HG03175 (cell line): ENCODE data around the gene SASH1.

Experiments used
- ATAC-seq: cut with Tn5 transposase; IDR thresholded peaks from one replicate; pipeline ENCODE4 v1.9.1; 2021; ENCODE audit warnings: mild to moderate bottlenecking, moderate library complexity; ENCODE audit not compliant: unreplicated experiment

Gene SASH1

DNA sequence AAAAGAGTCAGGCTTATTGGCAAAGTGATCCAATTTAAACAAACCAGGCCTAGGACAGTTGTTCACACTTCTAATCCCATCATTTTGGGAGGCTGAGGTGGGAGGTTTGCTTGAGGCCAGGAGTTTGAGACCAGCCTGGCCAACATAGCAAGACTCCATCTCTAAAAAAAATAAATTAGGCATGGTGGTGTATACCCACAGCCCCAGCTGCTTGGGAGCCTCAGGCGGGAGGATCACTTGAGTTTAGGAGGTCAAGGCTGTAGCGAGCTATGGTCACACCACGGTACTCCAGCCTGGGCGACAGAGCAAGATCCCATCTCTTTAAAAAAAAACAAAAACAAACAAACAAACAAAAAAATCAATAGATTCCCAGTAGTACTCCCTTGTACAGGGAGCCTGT is 86.8 kb downstream of the SASH1 start:
- no peak for ATAC-seq

DNA sequence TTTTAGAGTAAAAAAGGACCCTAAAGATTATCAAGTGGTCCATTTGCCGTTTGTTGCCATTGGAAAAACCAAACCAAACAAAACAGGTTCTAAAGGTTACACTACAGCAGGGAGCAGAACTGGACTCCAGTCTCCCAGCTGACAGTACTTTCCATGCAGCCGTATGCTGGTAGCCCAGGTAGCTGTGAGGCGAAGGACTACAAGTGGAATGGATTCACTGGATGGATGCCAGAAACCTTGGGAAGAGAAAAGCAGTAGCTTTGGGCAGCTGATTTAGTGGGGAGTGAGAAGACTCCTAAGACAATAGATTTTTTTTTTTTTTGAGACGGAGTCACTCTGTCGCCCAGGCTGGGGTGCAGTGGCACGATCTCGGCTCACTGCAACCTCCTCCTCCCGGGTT is 88.3 kb downstream of the SASH1 start:
- no peak for ATAC-seq

- ATAC-seq = no peak
Observed at GRCh38 chr6:148431413-148431812, 88.8 kb downstream of the SASH1 start.

- no peak for ATAC-seq
Observed at GRCh38 chr6:148431840-148432239, 89.2 kb downstream of the SASH1 start.

- no peak for ATAC-seq
Observed at GRCh38 chr6:148432462-148433195, 90.0 kb downstream of the SASH1 start.

DNA sequence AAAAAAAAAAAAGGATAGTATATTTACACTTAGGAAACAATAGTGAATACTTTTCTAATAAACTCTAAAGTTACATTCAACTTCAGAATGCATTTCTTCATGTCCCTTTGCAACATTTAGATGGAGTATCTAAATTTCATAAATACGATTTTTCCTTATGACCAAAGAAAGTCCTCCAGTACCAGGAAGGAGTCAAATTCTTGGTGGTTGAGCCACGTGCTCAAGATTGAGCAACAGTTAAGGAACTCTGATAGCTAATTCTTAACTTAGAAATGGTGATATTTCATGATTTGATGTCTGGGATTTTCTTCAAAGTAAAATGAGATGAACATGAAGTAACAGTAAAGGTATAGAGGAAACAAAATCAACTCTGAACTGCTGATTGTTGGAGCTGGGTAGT is 92.7 kb downstream of the SASH1 start:
- no peak for ATAC-seq

DNA sequence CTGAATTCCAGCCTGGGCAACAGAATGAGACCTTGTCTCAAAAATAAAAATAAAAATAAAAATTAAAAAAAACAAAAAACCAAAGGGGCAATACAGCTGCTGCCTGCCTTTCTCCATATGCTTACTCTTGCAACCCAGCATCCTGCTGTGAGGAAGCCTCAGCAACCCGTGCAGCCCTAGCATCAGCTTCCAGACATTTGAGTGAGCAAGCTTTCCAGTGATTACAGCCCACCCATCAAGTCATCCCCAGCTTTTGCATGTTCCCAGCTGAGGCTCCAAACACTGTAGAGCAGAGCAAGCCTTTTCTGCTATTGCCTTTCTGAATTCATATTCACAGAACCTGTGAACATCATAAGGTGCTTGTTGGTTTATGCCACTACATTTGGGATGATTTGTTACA is 93.8 kb downstream of the SASH1 start:
- no peak for ATAC-seq

DNA sequence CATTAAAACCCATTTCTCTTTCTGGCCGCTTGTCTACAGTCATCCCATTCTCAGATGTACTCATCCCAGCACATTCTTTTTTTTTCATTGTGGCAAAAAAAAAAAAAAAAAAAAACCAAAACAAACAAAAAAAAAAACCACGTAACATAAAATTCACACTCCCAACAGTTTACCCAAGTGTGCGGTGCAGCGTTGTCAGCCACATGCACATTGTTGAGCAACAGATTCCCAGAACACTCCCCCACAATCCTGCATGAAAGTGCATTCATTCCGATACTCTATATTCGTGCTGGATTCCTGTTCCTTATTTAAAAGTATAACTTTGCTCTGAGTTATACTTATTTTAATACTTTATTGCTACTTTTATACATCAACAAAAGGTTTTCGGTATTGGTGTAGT is 96.0 kb downstream of the SASH1 start:
- ATAC-seq = no peak

- no peak for ATAC-seq
Observed at GRCh38 chr6:148440016-148440415, 97.4 kb downstream of the SASH1 start.

- no peak for ATAC-seq
Observed at GRCh38 chr6:148440877-148441453, 98.3 kb downstream of the SASH1 start.

DNA sequence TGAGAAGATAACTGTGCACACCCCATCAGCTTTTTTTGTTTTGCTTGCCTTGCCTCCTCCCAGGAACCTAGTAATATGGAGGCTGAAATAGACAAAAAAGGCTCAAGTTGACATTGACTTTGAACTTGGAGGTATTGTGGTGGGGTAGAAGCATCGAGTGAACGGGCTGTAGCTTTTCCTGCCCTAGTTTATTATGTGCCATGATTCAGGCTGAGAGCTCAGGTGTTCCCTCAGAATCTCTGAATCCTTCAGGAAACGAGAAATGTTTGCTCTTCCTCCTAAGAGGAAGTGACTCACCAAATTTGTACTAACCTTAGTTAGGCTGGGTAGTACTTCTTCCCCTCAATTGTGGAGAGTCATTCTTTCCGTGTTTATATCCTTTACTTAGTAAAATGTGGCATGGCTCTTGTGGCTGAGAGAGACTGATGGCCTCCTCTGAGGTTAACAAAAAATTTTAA is 98.8 kb downstream of the SASH1 start:
- ATAC-seq = no peak

GRCh38 chr6:148443798-148444560 is 101.3 kb downstream of the SASH1 start:
- no peak for ATAC-seq

DNA sequence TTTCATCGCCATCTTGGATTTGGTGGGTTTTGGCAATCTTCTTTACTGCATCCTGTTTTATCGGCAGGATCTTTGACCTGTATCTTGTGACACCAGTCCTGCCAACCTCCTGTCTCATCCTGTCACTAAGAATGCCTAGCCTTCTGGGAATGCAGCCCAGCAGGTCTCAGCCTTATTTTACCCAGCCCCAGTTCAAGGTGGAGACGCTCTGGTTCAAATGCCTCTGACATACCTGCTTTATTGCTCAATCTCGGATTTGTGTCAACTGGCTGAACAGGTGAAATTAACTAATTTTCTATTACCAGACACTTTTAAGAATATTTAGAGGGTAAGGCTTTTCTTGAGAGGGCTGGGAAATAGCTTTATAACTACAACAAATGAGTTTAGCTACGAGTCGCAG is 102.5 kb downstream of the SASH1 start:
- ATAC-seq = no peak

GRCh38 chr6:148445620-148446019 is 103.0 kb downstream of the SASH1 start:
- ATAC-seq = no peak

DNA sequence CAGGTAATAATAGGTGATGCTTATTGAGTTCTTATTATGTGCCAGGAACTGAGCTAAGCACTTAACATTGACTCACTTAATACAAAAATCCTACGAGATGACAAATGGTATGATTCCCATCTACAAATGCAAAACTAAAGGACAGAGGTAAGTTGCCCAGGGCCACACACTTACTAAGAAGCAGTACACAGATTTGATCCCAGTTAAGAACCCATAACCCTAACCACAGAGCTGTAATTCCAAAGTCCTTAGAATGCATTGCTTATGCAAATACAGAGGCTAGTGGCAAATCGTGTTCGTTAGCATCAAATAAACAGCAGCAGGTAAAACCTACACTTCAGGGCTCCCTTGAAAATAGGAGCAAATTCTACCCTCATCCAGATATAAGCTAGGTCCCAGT is 104.0 kb downstream of the SASH1 start:
- ATAC-seq = no peak

DNA sequence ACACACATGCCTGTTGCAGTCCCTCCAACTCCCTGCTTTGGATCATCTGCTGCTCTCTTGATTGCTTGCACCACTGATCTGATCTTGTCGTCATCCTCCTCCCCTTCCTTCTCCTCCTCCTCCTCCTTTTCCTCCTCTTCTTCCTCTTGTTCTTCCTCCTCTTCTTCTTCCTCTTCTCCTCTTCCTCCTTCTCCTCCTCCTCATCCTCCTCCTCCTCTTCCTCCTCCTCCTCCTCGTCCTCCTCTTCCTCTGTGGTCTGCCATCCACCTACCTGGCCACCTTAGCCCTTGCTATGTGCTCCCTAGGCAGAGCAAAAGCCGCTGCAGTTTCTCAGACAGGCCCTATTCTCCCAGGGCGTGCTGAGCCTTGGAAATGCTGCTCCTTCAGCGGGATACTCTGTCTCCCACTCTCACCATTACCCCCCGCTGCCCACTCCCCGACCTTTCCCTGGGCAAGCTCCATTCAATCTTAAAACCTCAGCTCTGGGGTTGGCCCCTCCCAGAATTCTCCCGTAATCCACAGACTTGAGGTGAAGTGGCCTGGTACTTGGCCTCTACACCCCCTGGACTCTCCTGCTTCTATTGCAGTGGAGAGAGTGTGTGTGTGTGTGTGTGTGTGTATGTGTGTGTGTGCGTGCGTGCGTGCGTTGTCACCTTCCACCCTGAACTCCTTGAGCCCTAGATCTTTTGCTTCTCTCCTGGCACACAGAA is 105.0 kb downstream of the SASH1 start:
- ATAC-seq = no peak

DNA sequence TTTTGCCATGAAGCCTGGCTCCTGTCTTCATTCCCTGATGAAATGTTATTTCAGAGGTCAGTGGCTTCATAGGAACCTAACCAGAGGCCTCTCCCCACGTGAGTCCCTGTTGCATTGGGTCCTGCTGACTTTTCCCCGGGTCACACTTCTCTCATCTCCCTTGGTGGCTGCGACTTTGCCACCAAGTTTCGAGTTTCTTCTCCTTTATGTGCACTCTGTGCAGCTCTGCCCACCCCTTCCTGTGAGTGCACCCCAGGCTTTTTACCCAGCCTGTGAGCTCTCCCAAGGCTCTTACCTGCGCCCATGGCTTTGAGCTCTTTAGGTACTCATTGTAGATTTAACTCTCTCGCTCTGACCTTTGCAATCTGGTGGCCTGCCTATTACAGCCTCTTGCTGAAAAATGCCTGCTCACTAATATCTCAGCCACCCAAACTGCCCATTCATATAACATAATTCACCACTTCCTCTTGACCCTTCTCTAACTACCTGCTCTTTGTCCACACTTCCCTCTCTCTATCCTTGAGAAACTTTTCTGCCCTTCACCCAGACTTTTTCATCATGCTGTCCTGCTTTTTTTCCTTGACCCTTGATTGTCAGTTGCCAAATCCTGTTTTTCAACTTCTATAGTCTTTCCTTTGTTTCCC is 105.9 kb downstream of the SASH1 start:
- ATAC-seq = no peak

GRCh38 chr6:148450866-148451265 is 108.2 kb downstream of the SASH1 start:
- ATAC-seq = no peak

DNA sequence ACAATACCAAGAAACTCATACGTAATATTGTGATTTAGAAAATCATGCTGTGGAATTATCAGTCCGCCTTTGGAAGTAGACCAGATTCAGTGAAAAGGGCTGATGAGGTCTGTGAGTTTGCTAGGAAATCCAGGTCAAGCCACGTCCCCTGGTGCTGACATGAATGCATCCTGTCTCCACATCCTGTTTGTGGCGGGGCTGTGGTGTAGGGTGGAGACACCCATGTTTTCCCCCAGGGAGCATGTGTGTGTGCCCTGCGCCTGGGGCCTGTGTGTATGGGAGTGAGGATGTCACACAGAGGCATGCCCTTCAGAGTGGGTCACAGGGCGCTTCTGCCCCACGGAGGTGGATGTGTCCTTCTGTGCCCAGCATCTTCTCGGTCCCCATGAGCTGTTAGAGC is 109.1 kb downstream of the SASH1 start:
- peak; percentile 75 for ATAC-seq

GRCh38 chr6:148452876-148453275 is 110.2 kb downstream of the SASH1 start:
- ATAC-seq = no peak

GRCh38 chr6:148453906-148454305 is 111.3 kb downstream of the SASH1 start:
- ATAC-seq = no peak
